ENCODE measurements around the gene FBXO11.

The FBXO11 gene

GRCh38 chr2:47876912-47877311, 29.4 kb downstream of the FBXO11 start:
- TF ChIP-seq CTCF (IDR thresholded peaks at IDR 0.05): no peak
- H3K36me3 ChIP-seq: peaks cover 14% of the 10 kb centered on the region
- no peak overlapping the region for H3K27ac ChIP-seq
- no peaks in the 10 kb centered on the region for H3K27me3 ChIP-seq
- no peaks in the 10 kb centered on the region for H3K9me3 ChIP-seq
- no peak overlapping the region for H3K4me3 ChIP-seq (ENCODE audit: low read depth in 1 of 2, low read length in 1 of 2)
- peaks cover 6 to 13% of the 10 kb centered on the region in 2 experiments for H3K4me1 ChIP-seq (ENCODE audit: control insufficient read depth in 1 of 2, insufficient read depth in 1 of 2, low read depth in 1 of 2, low read length in 1 of 2)

- H3K4me1 ChIP-seq (ENCODE audit: control insufficient read depth in 1 of 2, insufficient read depth in 1 of 2, low read depth in 1 of 2, low read length in 1 of 2): no peaks in the 10 kb centered on the region
- TF ChIP-seq CTCF (IDR thresholded peaks at IDR 0.05): no peak
- no peaks in the 10 kb centered on the region for H3K9me3 ChIP-seq
- no peaks in the 10 kb centered on the region for H3K27me3 ChIP-seq
- H3K4me3 ChIP-seq (ENCODE audit: low read depth in 1 of 2, low read length in 1 of 2): no peak overlapping the region
- H3K27ac ChIP-seq: no peak overlapping the region
- H3K36me3 ChIP-seq: peaks cover 20% of the 10 kb centered on the region
Observed at GRCh38 chr2:47872941-47873340, 33.4 kb downstream of the FBXO11 start.

GRCh38 chr2:47870641-47871540, 35.4 kb downstream of the FBXO11 start:
- Histone ChIP-seq H3K4me3 (ENCODE audit: low read depth in 1 of 2, low read length in 1 of 2) (no peak overlapping the region), H3K4me1 (ENCODE audit: control insufficient read depth in 1 of 2, insufficient read depth in 1 of 2, low read depth in 1 of 2, low read length in 1 of 2) (no peaks in the 10 kb centered on the region), H3K36me3 (peaks cover 16% of the 10 kb centered on the region), H3K9me3 (no peaks in the 10 kb centered on the region), H3K27ac (no peak overlapping the region), H3K27me3 (no peaks in the 10 kb centered on the region)
- no peak for TF ChIP-seq CTCF (IDR thresholded peaks at IDR 0.05)

GRCh38 chr2:47869859-47870595, 36.3 kb downstream of the FBXO11 start:
- no peak overlapping the region for H3K27ac ChIP-seq
- no peaks in the 10 kb centered on the region for H3K9me3 ChIP-seq
- no peak overlapping the region for H3K4me3 ChIP-seq (ENCODE audit: low read depth in 1 of 2, low read length in 1 of 2)
- no peak for TF ChIP-seq CTCF (IDR thresholded peaks at IDR 0.05)
- H3K36me3 ChIP-seq: peaks cover 16% of the 10 kb centered on the region
- no peaks in the 10 kb centered on the region for H3K27me3 ChIP-seq
- no peaks in the 10 kb centered on the region for H3K4me1 ChIP-seq (ENCODE audit: control insufficient read depth in 1 of 2, insufficient read depth in 1 of 2, low read depth in 1 of 2, low read length in 1 of 2)

GRCh38 chr2:47868611-47869352, 37.5 kb downstream of the FBXO11 start:
- TF ChIP-seq CTCF (IDR thresholded peaks at IDR 0.05): no peak
- Histone ChIP-seq H3K27me3 (no peaks in the 10 kb centered on the region), H3K36me3 (peaks cover 18% of the 10 kb centered on the region), H3K4me3 (ENCODE audit: low read depth in 1 of 2, low read length in 1 of 2) (no peak overlapping the region), H3K9me3 (no peaks in the 10 kb centered on the region), H3K27ac (no peak overlapping the region), H3K4me1 (ENCODE audit: control insufficient read depth in 1 of 2, insufficient read depth in 1 of 2, low read depth in 1 of 2, low read length in 1 of 2) (no peaks in the 10 kb centered on the region)

Measured in neutrophil (primary cell).